GM19328 (cell line): ENCODE data around the gene GTPBP4.
"Not testable (repeated sequence)": the region's sequence is repeated elsewhere in the genome, so short reads cannot be mapped to it uniquely, and the experiment has no call there.

Experiments used
- ATAC-seq: cut with Tn5 transposase; IDR thresholded peaks from one replicate; pipeline ENCODE4 v1.9.1; 2021; ENCODE audit warnings: mild to moderate bottlenecking, moderate library complexity; ENCODE audit not compliant: unreplicated experiment

Gene GTPBP4

GRCh38 chr10:1054684-1055083 lies 66.5 kb downstream of the GTPBP4 start:
- ATAC-seq = no peak

GRCh38 chr10:1056326-1057105 lies 68.3 kb downstream of the GTPBP4 start, which contains the start of gene WDR37:
TSS of gene WDR37 (plus strand) at chr10:1056385. CDS start at chr10:1072156, 15,771 bp downstream.
- peak; percentile 91 for ATAC-seq

GRCh38 chr10:1057106-1057657 lies 68.9 kb downstream of the GTPBP4 start:
- peak; percentile 11 for ATAC-seq

- ATAC-seq = no peak
Observed at GRCh38 chr10:1058017-1058416, 69.8 kb downstream of the GTPBP4 start.

- no peak for ATAC-seq
Observed at GRCh38 chr10:1059902-1060301, 71.7 kb downstream of the GTPBP4 start.

GRCh38 chr10:1061930-1062774 lies 73.9 kb downstream of the GTPBP4 start:
- no peak for ATAC-seq

- no peak for ATAC-seq
Observed at GRCh38 chr10:1063232-1063865, 75.1 kb downstream of the GTPBP4 start.

- no peak for ATAC-seq
Observed at GRCh38 chr10:1064964-1065247, 76.7 kb downstream of the GTPBP4 start.

GRCh38 chr10:1066734-1067133 lies 78.5 kb downstream of the GTPBP4 start:
- not testable (repeated sequence) for ATAC-seq

- no peak for ATAC-seq
Observed at GRCh38 chr10:1068380-1069361, 80.4 kb downstream of the GTPBP4 start.
